Astrocyte (in vitro differentiated cells and primary cell): ENCODE measurements around the gene ARAP1. TPM values are rescaled to one million over a fixed set of nuclear protein-coding genes. Genes with fewer than 3 reads are reported as not detected.

Experiments used
- DNase-seq: peaks from one replicate; pipeline ENCODE4 v3.0.0-alpha.2; 2010; ENCODE audit warnings: low read depth
- FAIRE-seq: peaks from 2 replicates; lab custom pipeline; 2011; peaks lifted over from hg19 to GRCh38; lab: Jason Lieb, UNC
- H2AFZ ChIP-seq: 2 replicates; pipeline ENCODE4 v1.6.0; 2012; ENCODE audit warnings: low read depth, low read length, inconsistent platforms
- H3K27ac ChIP-seq: 2 replicates; pipeline ENCODE4 v1.5.1; 2011; ENCODE audit warnings: low read depth, low read length, inconsistent platforms
- H3K27me3 ChIP-seq: 2 replicates; pipeline ENCODE4 v1.6.0; 2011; ENCODE audit warnings: low read length, inconsistent platforms; ENCODE audit not compliant: insufficient read depth
- H3K36me3 ChIP-seq: 2 replicates; pipeline ENCODE4 v1.5.1; 2011; ENCODE audit warnings: low read length, inconsistent platforms; ENCODE audit not compliant: insufficient read depth
- H3K4me1 ChIP-seq: 2 replicates; pipeline ENCODE4 v1.5.1; 2011; ENCODE audit warnings: low read length, inconsistent platforms; ENCODE audit not compliant: insufficient read depth
- H3K4me2 ChIP-seq: 2 replicates; pipeline ENCODE4 v1.6.0; 2012; ENCODE audit warnings: low read length, inconsistent platforms
- H3K4me3 ChIP-seq: 2 replicates; pipeline ENCODE4 v1.5.1; 2011; ENCODE audit warnings: low read depth, mild to moderate bottlenecking, low read length, inconsistent platforms; ENCODE audit not compliant: insufficient read depth
- H3K79me2 ChIP-seq: 2 replicates; pipeline ENCODE4 v1.6.0; 2012; ENCODE audit warnings: mild to moderate bottlenecking, low read length, inconsistent platforms; ENCODE audit not compliant: insufficient read depth
- H3K9ac ChIP-seq: 2 replicates; pipeline ENCODE4 v1.6.0; 2012; ENCODE audit warnings: mild to moderate bottlenecking, low read length, inconsistent platforms
- H3K9me3 ChIP-seq: 2 replicates; pipeline ENCODE4 v1.5.1; 2012; ENCODE audit warnings: low read depth, mild to moderate bottlenecking, low read length, inconsistent platforms; ENCODE audit not compliant: insufficient read depth
- H4K20me1 ChIP-seq: 2 replicates; pipeline ENCODE4 v1.6.0; 2012; ENCODE audit warnings: low read length, inconsistent platforms; ENCODE audit not compliant: insufficient read depth
- H3K27ac Mint-ChIP-seq: one replicate; pipeline ENCODE4 v1.8.0; 2021; ENCODE audit warnings: mild to moderate bottlenecking, mixed read lengths; ENCODE audit not compliant: unreplicated experiment
- H3K27me3 Mint-ChIP-seq: one replicate; pipeline ENCODE4 v1.8.0; 2021; ENCODE audit warnings: low read depth, mixed read lengths; ENCODE audit not compliant: unreplicated experiment
- H3K36me3 Mint-ChIP-seq: one replicate; pipeline ENCODE4 v1.8.0; 2021; ENCODE audit warnings: low read depth, mixed read lengths; ENCODE audit not compliant: unreplicated experiment
- H3K4me1 Mint-ChIP-seq: one replicate; pipeline ENCODE4 v1.8.0; 2021; ENCODE audit warnings: low read depth, mixed read lengths; ENCODE audit not compliant: unreplicated experiment
- H3K4me3 Mint-ChIP-seq: one replicate; pipeline ENCODE4 v1.8.0; 2021; ENCODE audit warnings: mild to moderate bottlenecking, moderate library complexity, mixed read lengths; ENCODE audit not compliant: unreplicated experiment
- H3K9me3 Mint-ChIP-seq: one replicate; pipeline ENCODE4 v1.8.0; 2021; ENCODE audit warnings: mild to moderate bottlenecking, mixed read lengths; ENCODE audit not compliant: unreplicated experiment
- EZH2 ChIP-seq: IDR thresholded peaks from 2 replicates; pipeline ENCODE4 v1.6.1; 2012; ENCODE audit warnings: mild to moderate bottlenecking, low read length, inconsistent platforms; ENCODE audit not compliant: insufficient read depth
- total RNA-seq: library from RNA; stranded (reverse); gene quantifications from 2 replicates; pipeline ENCODE4 v1.2.1, GENCODE V29; 2021
- TF ChIP-seq, protein P1 (sequence below): IDR thresholded peaks from 2 replicates; pipeline ENCODE4 v1.5.1; 2011; ENCODE audit warnings: low read depth, mild to moderate bottlenecking, inconsistent platforms, low read length, moderate library complexity; ENCODE audit not compliant: insufficient read depth

ARAP1 gene
- total RNA-seq, 1 donor from 2014 or later = 31.9 TPM

- H2AFZ ChIP-seq = no peak overlapping the region
- H3K4me3 ChIP-seq = no peak overlapping the region
- H3K36me3 Mint-ChIP-seq = peaks cover 8% of the 10 kb centered on the region
- peaks cover 11% of the 10 kb centered on the region for H3K4me1 ChIP-seq
- H3K27ac ChIP-seq = no peak overlapping the region
- H3K79me2 ChIP-seq = no peaks in the 10 kb centered on the region
- H3K27me3 Mint-ChIP-seq = peaks cover 7% of the 10 kb centered on the region
- H3K9me3 ChIP-seq = no peaks in the 10 kb centered on the region
- H3K9me3 Mint-ChIP-seq = no peaks in the 10 kb centered on the region
- H3K9ac ChIP-seq = no peak overlapping the region
- no peaks in the 10 kb centered on the region for H3K27me3 ChIP-seq
- FAIRE-seq (no peak), DNase-seq (no peak)
- no peak overlapping the region for H3K4me2 ChIP-seq
- no peaks in the 10 kb centered on the region for H3K36me3 ChIP-seq
- no peak overlapping the region for H3K27ac Mint-ChIP-seq
- H4K20me1 ChIP-seq = peaks cover 8% of the 10 kb centered on the region
- no peak for TF ChIP-seq EZH2
- TF ChIP-seq, protein P1, sequence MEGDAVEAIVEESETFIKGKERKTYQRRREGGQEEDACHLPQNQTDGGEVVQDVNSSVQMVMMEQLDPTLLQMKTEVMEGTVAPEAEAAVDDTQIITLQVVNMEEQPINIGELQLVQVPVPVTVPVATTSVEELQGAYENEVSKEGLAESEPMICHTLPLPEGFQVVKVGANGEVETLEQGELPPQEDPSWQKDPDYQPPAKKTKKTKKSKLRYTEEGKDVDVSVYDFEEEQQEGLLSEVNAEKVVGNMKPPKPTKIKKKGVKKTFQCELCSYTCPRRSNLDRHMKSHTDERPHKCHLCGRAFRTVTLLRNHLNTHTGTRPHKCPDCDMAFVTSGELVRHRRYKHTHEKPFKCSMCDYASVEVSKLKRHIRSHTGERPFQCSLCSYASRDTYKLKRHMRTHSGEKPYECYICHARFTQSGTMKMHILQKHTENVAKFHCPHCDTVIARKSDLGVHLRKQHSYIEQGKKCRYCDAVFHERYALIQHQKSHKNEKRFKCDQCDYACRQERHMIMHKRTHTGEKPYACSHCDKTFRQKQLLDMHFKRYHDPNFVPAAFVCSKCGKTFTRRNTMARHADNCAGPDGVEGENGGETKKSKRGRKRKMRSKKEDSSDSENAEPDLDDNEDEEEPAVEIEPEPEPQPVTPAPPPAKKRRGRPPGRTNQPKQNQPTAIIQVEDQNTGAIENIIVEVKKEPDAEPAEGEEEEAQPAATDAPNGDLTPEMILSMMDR = no peak
- peaks cover 21% of the 10 kb centered on the region for H3K4me1 Mint-ChIP-seq
- H3K4me3 Mint-ChIP-seq = no peak overlapping the region
Measured at GRCh38 chr11:72777755-72778278, 25.6 kb upstream of the ARAP1 start.

GRCh38 chr11:72776844-72777754 is 24.9 kb upstream of the ARAP1 start:
- DNase-seq = no peak
- no peak overlapping the region for H2AFZ ChIP-seq
- no peak for FAIRE-seq
- H3K4me3 ChIP-seq = no peak overlapping the region
- no peaks in the 10 kb centered on the region for H3K27me3 ChIP-seq
- H3K9ac ChIP-seq = no peak overlapping the region
- Mint-ChIP-seq H3K36me3 (peaks cover 8% of the 10 kb centered on the region), H3K9me3 (no peaks in the 10 kb centered on the region), H3K4me1 (peaks cover 22% of the 10 kb centered on the region), H3K4me3 (no peak overlapping the region), H3K27me3 (peaks cover 7% of the 10 kb centered on the region), H3K27ac (no peak overlapping the region)
- H3K36me3 ChIP-seq = no peaks in the 10 kb centered on the region
- H3K4me1 ChIP-seq = peaks cover 18% of the 10 kb centered on the region
- no peak overlapping the region for H3K4me2 ChIP-seq
- no peak overlapping the region for H3K27ac ChIP-seq
- TF ChIP-seq, protein P1 = no peak
- TF ChIP-seq EZH2 = no peak
- peaks cover 8% of the 10 kb centered on the region for H4K20me1 ChIP-seq
- H3K9me3 ChIP-seq = no peaks in the 10 kb centered on the region
- no peaks in the 10 kb centered on the region for H3K79me2 ChIP-seq
